Measurements from ENCODE around the gene CCDC13.
"Not testable (repeated sequence)": the region's sequence is repeated elsewhere in the genome, so short reads cannot be mapped to it uniquely, and the experiment has no call there.

CCDC13 gene

GRCh38 chr3:42772670-42773408 lies at the start of gene CCDC13:
TSS of gene CCDC13 (minus strand) at chr3:42773253. CDS start at chr3:42758345, 14,908 bp downstream.
- peak; percentile 83 for DNase-seq

- no peak for DNase-seq
These were observed 49.8 kb upstream of the CCDC13 start for GRCh38 chr3:42822828-42823227.

- no peak for DNase-seq
These were observed 47.6 kb upstream of the CCDC13 start for GRCh38 chr3:42820746-42821051.

- peak; percentile 53 for DNase-seq
These were observed 46.4 kb upstream of the CCDC13 start for GRCh38 chr3:42819351-42819965.

GRCh38 chr3:42815826-42816225 lies 42.8 kb upstream of the CCDC13 start:
- DNase-seq: no peak

- DNase-seq: peak; percentile 88
These were observed 42.0 kb upstream of the CCDC13 start for GRCh38 chr3:42814914-42815507.

GRCh38 chr3:42814246-42814645 lies 41.2 kb upstream of the CCDC13 start:
- no peak for DNase-seq

- not testable (repeated sequence) for DNase-seq
These were observed 38.2 kb upstream of the CCDC13 start for GRCh38 chr3:42811118-42811883.

- DNase-seq: not testable (repeated sequence)
These were observed 37.7 kb upstream of the CCDC13 start for GRCh38 chr3:42810706-42811105.

GRCh38 chr3:42809202-42809601 lies 36.1 kb upstream of the CCDC13 start, which contains the start of gene ACKR2:
TSS of gene ACKR2 (plus strand) at chr3:42809445. CDS start at chr3:42864503, 55,058 bp downstream.
- DNase-seq: no peak

GRCh38 chr3:42807929-42808328 lies 34.9 kb upstream of the CCDC13 start:
- no peak for DNase-seq

- DNase-seq: no peak
These were observed 32.2 kb upstream of the CCDC13 start for GRCh38 chr3:42805141-42805821.

GRCh38 chr3:42804831-42805132 lies 31.7 kb upstream of the CCDC13 start:
- DNase-seq: no peak

- DNase-seq: peak; percentile 90
These were observed 31.2 kb upstream of the CCDC13 start, which contains the start of gene HIGD1A for GRCh38 chr3:42804106-42804830. TSS of gene HIGD1A (minus strand) at chr3:42804490. CDS start at chr3:42794253, 10,237 bp downstream.

- DNase-seq: peak; percentile 31
These were observed 30.5 kb upstream of the CCDC13 start for GRCh38 chr3:42803414-42804105.

- DNase-seq: no peak
These were observed 29.9 kb upstream of the CCDC13 start for GRCh38 chr3:42802876-42803413.

GRCh38 chr3:42801784-42802183 lies 28.7 kb upstream of the CCDC13 start:
- DNase-seq: no peak

GRCh38 chr3:42801048-42801620 lies 28.1 kb upstream of the CCDC13 start:
- no peak for DNase-seq

- DNase-seq: no peak
These were observed 27.2 kb upstream of the CCDC13 start for GRCh38 chr3:42800251-42800650.

GRCh38 chr3:42799376-42799775 lies 26.3 kb upstream of the CCDC13 start:
- no peak for DNase-seq

GRCh38 chr3:42796332-42796885 lies 23.4 kb upstream of the CCDC13 start:
- DNase-seq: no peak

Measured in NCI-H2227 treated with DMSO at 0.1 percent for 48 hours (cell line).